Mucosa of descending colon (tissue), 3 donors: ENCODE measurements around the gene DRAXIN. TPM values are rescaled to one million over a fixed set of nuclear protein-coding genes. Genes with fewer than 3 reads are reported as not detected.

ENCODE experiments used
- ATAC-seq: fragments of 200-7000 bp; cut with Tn5 transposase; one replicate; pipeline ENCODE4 v1.9.1; 2020; ENCODE audit warnings: mild to moderate bottlenecking, moderate library complexity
- DNase-seq, 3 donors: peaks; one replicate each; pipeline ENCODE4 v3.0.0-alpha.2; 2020
- H3K36me3 ChIP-seq: fragments of 200-600 bp; one replicate; pipeline ENCODE4 v1.8.0; 2021; ENCODE audit warnings: low read depth, mild to moderate bottlenecking
- H3K4me1 ChIP-seq: fragments of 200-600 bp; one replicate; pipeline ENCODE4 v1.8.0; 2021; ENCODE audit warnings: low read depth, mild to moderate bottlenecking
- H3K4me3 ChIP-seq: fragments of 200-600 bp; one replicate; pipeline ENCODE4 v1.8.0; 2021; ENCODE audit warnings: mild to moderate bottlenecking
- H3K9me3 ChIP-seq: fragments of 200-600 bp; one replicate; pipeline ENCODE4 v1.8.0; 2021; ENCODE audit warnings: mild to moderate bottlenecking
- CTCF ChIP-seq: fragments of 200-600 bp; IDR thresholded peaks from one replicate; pipeline ENCODE4 v1.8.0; 2022; ENCODE audit warnings: antibody characterized with exemption, mild to moderate bottlenecking
- intact Hi-C, 2 donors: fragments of 100-400 bp; cut with DNase I in 1 of 2; cut with micrococcal nuclease in 1 of 2; formaldehyde crosslinking; loops; one replicate each; pipeline versions ENCODE4 v1.11.0 to v1.11.1; 2022; cut with DNase I, micrococcal nuclease
- total RNA-seq, 3 donors: library from RNA; stranded (reverse); fragmentation: NEBNext Ultra II Directional in 2 of 3; extraction: Animal tissue kit (Norgen Biotek cat#: 25700) in 2 of 3; gene quantifications; one replicate each; pipeline versions ENCODE4 v1.2.1 to v1.2.4, GENCODE V29; 2021 to 2023
- donor health status: DM: no; HTN: no; CAD: no; lungs with moderate emphysema.
- donor health status: DM: no; HTN: no; CAD: no.
- donor health status: DM: no; HTN: yes; CAD: no.

DRAXIN gene
- total RNA-seq, 3 donors from 2014 or later: 0.10 to 0.19 (median 0.17) TPM

- intact Hi-C loops: loop anchor here in 1 of 2 donors (10.0 kb wide), 1 partner anchor 66 kb away; no protein-coding TSS in a partner anchor
These were observed 33.0 kb upstream of the DRAXIN start for GRCh38 chr1:11658542-11658941.

GRCh38 chr1:11659748-11660147 is 31.8 kb upstream of the DRAXIN start:
- no peaks in the 10 kb centered on the region for H3K9me3 ChIP-seq
- TF ChIP-seq CTCF: no peak
- intact Hi-C loops: loop anchor here in 1 of 2 donors (10.0 kb wide), 1 partner anchor 65 kb away; no protein-coding TSS in a partner anchor

More at GRCh38 chr1:11658542-11658941, 33.0 kb upstream of the DRAXIN start:
- ATAC-seq (no peak), DNase-seq (no peak)
- no peaks in the 10 kb centered on the region for H3K9me3 ChIP-seq
- no peak for TF ChIP-seq CTCF
- H3K4me1 ChIP-seq: peaks cover 7% of the 10 kb centered on the region
- H3K4me3 ChIP-seq: no peak overlapping the region
- no peaks in the 10 kb centered on the region for H3K36me3 ChIP-seq

GRCh38 chr1:11661103-11661502 is 30.4 kb upstream of the DRAXIN start:
- ATAC-seq: no peak
- Histone ChIP-seq H3K4me3 (no peak overlapping the region), H3K9me3 (no peaks in the 10 kb centered on the region), H3K4me1 (no peaks in the 10 kb centered on the region), H3K36me3 (no peaks in the 10 kb centered on the region)
- intact Hi-C loops: no loop called here
- no peak for DNase-seq
- no peak for TF ChIP-seq CTCF

More at GRCh38 chr1:11659748-11660147, 31.8 kb upstream of the DRAXIN start:
- no peaks in the 10 kb centered on the region for H3K36me3 ChIP-seq
- no peak overlapping the region for H3K4me3 ChIP-seq
- H3K4me1 ChIP-seq: peaks cover 7% of the 10 kb centered on the region
- no peak for DNase-seq
- no peak for ATAC-seq

GRCh38 chr1:11664336-11665065 is 27.0 kb upstream of the DRAXIN start:
- no peak for TF ChIP-seq CTCF

GRCh38 chr1:11668516-11668915 is 23.0 kb upstream of the DRAXIN start:
- ATAC-seq (no peak), DNase-seq (no peak)
- Histone ChIP-seq H3K36me3 (no peaks in the 10 kb centered on the region), H3K9me3 (no peaks in the 10 kb centered on the region), H3K4me1 (no peaks in the 10 kb centered on the region), H3K4me3 (no peak overlapping the region)
- no peak for TF ChIP-seq CTCF
- intact Hi-C loops: no loop called here

More at GRCh38 chr1:11664336-11665065, 27.0 kb upstream of the DRAXIN start:
- no peaks in the 10 kb centered on the region for H3K36me3 ChIP-seq
- ATAC-seq: peak; percentile 59
- no peaks in the 10 kb centered on the region for H3K9me3 ChIP-seq
- H3K4me3 ChIP-seq: peak overlapping the region; percentile 32
- peak in 2 of 3 donors; percentile 46 to 64 for DNase-seq
- intact Hi-C loops: no loop called here
- H3K4me1 ChIP-seq: no peaks in the 10 kb centered on the region
